UCSD-AML1 (cell line): ENCODE results near the gene MEIOB.
"Not testable (repeated sequence)": the region's sequence is repeated elsewhere in the genome, so short reads cannot be mapped to it uniquely, and the experiment has no call there.

Experiments
- DNase-seq: peaks from one replicate; lab custom pipeline; 2025; ENCODE audit not compliant: unreplicated experiment; lab: John Stamatoyannopoulos, UW

The MEIOB gene, protein sequence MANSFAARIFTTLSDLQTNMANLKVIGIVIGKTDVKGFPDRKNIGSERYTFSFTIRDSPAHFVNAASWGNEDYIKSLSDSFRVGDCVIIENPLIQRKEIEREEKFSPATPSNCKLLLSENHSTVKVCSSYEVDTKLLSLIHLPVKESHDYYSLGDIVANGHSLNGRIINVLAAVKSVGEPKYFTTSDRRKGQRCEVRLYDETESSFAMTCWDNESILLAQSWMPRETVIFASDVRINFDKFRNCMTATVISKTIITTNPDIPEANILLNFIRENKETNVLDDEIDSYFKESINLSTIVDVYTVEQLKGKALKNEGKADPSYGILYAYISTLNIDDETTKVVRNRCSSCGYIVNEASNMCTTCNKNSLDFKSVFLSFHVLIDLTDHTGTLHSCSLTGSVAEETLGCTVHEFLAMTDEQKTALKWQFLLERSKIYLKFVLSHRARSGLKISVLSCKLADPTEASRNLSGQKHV

DNA sequence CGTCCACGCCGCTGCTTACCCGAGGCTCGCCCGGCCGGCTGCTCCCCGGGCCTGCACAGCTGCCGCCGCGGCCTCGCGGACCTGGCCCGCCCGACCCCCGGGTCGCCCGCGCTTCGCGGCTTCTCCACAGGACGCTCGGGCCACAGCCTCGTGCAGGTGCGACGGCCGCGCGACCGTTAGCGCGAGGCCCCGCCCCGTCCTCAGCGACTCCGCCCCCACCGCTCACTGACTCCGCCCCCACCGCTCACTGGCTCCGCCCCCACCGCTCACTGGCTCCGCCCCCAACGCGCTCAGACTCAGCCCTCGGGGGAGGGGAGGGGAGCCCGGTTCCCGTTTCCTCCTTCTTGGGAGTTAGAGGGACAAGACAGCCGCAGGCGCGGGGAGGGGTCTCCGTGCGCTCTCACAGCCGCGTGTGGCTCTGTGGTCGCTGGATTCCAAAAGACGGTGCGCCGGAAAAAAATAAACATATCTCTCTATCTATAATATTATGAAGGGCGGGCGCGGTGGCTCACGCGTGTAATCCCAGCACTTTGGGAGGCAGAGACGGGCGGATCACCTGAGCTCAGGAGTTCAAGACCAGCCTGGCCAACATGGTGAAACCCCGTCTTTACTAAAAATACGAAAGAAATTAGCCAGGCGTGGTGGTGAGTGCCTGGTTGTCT lies at the start of gene MEIOB:
MEIOB (minus strand) TSS at position 191 of the 662 bp plus-strand sequence. CDS start 3,989 bp downstream, outside the sequence.
- DNase-seq: no peak

DNA sequence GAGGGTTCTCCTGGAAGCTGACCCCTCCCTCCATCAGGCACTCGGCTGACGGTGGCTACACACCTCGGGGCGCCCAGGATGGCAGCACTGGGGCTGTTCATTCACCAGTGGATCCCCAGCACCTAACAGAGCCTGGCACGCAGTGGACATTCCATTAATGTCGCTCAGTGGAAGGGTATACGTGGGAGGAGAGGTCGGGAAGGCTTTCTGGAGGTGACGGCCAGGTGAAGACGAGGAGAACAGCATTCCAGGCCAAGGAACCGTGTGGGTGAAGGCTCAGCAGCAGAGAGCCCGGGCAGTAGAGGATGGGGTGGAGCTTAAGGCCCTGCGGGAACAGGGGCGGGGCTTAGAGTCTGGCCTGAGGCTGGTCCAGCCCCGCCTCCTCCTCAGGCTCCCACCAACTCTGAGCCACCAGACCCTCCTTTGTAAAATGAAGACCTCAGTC lies 48.8 kb upstream of the MEIOB start:
- DNase-seq: peak; percentile 28

DNA sequence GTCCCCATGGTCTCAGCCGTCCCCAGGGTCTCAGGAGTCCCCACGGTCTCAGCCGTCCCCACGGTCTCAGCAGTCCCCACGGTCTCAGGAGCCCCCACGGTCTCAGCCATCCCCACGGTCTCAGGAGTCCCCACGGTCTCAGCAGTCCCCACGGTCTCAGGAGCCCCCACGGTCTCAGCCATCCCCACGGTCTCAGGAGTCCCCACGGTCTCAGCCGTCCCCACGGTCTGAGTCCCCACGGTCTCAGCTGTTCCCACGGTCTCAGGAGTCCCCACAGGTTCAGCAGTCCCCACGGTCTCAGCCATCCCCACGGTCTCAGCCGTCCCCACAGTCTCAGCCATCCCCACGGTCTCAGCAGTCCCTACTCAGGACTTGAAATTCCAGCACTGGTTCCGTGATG lies 48.2 kb upstream of the MEIOB start:
- not testable (repeated sequence) for DNase-seq

DNA sequence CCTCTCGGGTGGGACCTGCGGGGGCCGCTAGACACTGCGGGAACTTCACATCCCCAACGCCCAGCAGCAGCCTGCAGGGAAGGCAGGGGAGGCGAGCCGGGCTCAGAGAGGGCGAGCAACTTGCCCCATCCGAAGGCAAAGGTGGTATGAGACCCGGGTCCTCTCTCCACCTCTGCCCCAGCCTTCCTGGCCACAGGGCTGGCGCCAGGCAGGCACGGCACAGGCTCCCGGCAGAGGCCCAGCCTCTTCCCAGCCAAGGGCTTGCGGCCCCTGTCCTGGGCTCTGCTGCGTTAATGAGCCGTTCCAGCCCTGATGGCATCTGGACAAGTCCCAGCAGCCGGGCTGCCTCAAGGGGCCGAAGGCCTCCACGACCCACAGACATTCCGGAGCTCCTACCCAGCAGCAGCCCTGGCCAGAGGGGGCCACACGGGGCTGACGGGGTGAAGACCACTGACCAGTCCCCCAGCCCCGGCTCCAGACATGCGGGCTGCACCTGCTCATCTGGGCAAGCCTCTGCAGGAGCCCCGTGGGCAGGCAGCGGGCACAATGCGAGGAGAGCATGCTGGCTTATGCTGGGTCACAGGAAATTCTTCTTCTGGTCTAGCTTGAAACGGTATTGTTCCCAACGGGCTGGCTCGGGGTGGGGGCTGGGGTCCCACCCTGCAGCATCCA lies 47.5 kb upstream of the MEIOB start:
- no peak for DNase-seq

DNA sequence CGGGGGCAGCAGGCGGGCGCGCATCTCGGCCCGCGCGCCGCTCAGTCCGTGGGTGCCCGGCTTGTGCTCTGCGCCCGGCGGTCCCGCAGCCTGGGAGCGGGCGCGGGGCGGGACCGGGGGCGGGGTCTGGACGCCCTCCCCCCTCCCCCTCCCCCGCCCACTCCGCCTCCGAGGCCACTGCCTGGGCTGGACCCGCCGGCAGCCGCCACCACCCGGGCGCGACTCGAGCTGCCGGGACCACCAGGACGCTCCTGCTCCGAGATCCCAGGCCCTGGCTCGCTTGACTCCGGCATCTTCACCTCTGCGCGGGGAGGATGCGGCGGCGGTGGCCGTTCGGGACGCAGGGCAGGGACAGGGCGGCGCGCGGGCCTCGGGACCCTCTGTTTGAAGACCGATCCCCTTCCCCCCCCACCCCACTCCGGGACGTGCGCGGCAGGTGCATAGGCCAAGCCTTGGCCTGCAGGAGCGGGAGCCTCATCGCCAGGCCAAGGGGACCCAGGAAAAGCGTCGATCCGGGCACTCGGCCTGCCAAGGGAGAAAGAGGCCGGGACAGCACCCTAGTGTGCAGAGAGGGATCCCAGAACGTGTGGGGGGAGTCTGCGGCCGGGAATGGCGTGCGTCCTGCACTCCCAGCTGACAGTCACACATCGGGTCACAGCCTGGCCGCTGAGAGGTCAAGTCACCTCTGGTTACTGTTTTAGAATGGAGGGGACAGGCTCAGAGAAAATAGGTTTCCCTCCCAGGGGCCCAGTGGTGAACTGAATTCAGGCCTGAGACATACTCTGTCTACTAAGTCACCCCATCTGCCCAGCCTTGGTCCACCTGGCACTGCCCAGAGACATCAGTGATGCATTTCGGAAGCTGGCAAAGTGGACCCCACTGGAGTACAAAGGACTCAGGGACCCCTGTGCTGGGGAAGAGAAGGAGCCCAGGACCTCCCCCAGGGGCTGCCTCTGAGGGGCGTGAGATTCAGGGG lies 46.7 kb upstream of the MEIOB start, which contains the start of gene HS3ST6:
HS3ST6 (minus strand) TSS at position 65 of the 976 bp plus-strand sequence. CDS start 92 bp downstream, outside the sequence.
- no peak for DNase-seq

DNA sequence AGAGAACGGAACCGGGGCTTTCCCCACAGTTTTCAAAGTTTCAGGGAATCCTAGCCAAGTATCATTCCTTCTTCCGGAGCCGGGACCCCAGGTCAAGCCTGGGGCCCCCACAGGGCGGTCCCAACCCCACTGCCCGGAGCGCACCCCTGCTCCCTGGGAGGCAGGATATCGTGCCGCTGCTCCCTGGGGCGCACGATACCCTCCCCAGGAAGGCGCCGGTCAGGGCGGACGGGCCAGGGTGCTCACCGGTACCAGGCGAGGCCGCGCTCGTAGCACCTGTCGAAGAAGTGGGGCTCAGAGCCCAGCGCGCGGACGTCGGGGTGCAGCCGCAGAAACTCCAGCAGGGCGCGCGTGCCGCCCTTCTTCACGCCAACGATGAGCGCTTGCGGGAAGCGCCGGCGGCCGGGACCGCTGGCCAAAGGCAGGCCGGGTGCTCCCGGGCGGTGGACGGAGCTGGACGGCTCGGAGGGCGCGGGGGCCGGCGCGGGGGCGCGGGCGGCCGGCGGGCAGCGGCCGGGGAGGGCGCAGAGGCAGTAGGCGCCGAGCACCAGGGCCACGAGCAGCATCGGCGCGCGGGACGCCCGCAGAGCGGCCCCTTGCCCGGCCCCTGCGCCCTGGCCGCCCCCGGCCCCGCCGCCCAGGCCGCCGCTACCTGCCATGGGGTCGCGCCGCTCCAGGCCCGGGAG lies 45.8 kb upstream of the MEIOB start:
- no peak for DNase-seq

DNA sequence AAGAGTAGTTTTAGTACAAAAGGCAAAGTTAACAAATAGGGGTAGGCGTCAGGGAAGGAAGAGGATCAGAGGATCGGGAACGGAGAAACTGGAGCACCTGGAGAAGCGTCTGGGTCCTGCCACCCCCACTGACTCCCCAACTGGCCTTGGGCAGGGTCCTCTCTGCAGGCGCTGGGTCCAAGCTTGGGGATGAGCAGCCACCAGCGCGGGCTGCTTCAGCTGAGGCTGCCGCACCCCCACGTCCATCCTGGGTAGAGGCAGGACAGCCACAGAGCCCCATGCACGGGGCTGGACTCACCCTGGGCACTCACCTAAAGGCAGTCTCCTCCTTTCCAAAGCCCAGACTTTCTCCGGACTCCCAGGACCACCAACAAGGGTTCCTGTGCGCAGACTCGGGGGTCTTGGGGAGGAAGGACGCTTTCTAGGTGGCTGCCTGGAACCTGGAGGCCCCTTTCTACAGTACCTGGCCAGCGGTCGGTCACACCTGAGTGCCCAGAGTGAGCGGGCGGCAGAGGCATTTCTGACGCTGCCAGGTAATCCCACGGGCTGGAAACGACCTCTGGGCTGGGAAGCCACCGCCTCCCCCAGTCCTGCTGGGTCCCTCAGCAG lies 45.2 kb upstream of the MEIOB start:
- DNase-seq: no peak

DNA sequence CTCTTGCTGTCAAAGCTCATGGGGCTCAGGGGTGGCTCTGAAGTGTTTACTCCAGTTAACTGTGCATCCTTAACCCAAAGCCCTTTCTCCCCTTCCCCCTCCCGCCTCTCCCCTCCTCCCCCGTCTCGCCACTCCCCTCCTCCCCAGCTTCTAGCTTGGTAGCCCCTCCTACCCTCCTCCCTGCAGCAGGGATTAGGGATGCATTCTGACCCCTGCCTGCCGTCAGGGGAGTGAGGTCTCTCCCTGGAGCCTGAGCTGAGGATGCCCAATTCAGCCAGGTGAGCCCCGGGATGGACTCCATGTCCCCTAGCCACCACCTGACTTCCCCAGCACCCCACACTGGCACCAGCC lies 44.7 kb upstream of the MEIOB start:
- DNase-seq: no peak

DNA sequence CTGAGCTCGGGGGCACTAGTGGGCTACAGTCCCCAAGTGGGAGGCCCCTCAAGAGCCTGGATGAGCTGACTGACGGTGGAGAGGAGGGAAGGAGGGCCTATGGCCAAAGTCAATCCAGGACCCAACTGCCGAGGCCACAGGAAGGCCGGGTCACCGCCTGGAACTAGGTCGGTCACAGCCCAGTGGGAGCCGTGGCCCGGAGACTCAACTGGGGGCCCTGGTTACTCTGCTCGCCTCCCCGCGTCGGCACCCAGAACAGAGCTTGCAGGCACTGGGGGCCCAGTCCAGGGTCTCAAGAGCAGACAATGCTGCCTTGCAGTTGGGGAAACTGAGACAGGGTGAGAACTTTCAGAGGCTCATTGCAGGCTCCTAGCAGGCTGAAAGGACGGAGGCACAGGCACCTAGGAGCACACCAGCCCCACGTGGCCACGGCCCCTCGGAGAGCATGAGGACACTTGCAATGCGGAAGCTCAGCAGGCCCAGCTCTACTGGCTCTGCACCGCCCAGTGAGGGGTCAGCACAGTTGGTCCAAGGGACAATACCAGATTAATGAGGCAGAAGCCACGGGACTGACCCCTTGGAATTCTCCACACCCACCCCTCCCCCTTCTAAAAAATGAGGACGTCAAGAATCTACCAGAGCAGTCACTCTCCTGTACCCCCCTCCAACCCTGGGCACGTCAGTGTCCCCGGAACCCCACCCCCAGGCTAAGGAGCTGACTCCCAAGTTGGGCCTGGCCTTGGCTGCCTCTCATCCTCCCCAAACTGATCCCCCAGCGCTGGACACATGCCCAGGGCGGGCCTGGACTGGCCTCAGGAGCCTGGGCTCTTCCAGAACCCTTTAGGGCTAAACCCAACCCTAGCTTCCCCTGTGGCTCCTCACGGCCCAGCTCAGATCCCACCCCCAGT lies 44.0 kb upstream of the MEIOB start:
- DNase-seq: no peak

DNA sequence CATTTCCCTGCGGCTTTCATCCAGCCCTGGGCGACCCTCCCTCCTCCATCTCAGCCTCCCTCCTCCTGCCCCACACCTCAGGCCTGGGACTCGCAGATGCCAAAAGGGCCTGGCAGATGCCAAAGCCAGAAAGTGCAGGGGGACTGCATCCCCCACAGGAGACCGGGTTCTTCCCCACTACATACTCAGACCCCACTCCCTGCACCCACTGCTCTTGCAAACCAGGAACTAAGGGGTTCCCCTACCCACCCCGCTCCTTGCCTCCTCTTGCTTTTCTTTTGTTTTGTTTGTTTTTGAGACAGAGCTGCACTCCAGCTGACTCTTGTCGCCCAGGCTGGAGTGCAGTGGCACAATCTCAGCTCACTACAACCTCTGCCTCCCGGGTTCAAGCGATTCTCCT lies 43.0 kb upstream of the MEIOB start:
- no peak for DNase-seq

DNA sequence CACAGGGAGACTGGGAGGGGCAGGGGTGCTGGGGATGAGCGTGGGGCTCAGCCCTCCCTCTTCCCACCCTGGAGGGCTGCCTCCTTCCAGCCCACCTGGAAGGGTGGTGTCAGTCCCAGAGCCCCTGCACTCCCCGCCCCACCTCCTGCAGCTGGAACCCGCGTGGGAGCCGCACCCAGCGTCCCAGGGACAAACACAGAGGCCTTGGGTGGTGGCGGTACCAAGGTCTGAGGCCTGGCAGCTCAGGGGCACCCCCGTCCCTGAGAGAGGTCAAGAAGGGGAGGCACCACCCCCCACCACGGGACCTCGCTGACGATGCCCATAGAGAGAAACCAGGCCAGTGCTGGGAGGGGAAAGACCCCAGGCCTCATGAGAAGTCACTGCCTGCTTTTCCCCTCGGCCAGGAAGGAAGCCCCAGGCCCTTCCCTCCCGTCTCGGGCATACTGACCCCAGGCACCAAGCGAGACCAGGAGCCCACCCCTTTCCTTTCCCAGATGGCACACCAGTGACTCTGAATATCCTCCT lies 42.2 kb upstream of the MEIOB start:
- DNase-seq: no peak

DNA sequence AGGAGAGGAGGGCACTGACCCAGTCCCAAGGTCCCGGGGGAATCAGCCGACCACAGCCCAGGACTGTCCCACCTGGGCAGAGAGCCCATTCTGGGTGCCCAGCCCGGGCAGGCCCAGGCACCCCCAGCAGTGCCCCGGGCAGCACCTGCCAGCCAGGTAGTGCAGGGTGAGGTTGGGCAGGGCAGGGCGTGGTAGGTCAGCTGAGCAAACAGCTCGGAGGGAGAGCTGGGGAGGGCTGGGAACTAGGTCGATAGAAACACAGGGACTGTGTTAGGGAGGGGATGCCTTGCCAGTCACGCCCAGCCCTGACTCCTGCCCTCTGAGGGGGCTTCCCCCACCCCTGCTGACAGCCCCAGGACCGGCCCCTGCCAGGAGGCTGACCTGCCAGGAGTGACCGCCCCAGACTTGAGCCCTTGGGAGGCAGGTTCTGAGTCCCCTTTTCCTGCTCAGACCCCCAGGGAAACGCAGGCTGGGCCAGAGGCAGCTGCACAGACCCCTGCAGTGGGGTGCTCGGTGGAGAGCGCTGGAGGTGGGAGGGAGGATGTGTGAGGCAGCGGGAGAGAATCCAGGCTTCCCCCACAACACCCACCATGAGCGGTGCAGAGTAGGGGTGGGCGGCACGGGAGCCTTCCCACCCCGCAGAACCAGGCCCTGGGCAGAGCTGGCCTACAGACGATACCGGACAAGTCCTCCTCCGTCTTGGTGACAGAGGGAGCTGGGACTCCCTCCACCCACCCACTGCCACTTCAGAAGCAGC lies 41.5 kb upstream of the MEIOB start:
- DNase-seq: no peak

DNA sequence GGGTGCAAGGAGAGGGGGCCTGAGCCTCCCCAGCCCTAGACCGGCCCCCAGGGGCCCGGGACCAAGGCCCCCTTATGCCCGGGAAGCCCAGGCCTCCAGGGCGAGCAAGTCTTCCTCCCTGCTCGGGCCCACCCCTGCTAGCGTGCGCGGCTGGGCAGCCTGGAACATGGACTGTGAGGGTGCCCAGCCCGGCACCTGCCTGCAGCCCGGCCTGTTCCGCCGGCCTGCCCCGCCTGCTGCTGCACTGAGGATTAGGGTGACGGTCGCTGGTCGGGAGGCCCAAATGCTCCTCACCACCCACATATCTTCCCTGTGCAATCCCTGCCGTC lies 40.2 kb upstream of the MEIOB start:
- no peak for DNase-seq

DNA sequence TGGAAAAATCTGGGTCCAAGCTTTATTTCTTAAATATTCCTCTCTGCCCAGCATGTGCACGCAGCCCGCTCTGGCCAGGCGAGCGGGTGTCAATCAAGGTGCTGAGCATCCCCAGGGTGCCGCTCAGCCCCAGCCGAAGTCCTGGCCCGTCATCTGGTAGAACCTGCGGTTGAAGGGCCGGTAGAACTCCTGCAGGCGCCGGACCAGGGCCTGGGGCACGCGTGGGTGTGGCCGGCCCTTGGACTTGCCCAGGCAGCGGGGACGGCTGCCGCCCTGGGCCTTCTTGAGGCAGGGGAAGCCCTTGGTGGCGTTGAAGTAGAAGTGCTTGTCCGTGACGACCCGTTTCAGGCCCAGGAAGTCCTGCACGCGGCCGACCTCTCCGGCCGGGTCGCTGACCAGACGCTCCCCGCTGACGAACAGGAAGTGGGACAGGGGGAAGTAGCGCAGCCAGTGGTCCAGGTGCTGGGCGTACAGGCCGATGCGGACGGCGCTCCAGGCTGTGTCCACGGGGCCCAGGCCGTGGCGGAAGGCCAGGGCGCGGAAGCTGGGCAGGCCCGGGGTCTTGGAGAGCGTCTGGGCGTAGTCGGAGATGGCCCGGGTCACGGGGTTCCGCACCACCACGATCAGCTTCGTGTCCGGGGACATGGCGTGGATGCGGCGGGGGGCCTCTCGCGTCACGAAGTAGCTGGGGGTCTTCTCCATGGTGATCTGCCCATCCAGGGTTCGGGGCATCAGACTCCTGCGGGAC lies 39.7 kb upstream of the MEIOB start:
- no peak for DNase-seq

DNA sequence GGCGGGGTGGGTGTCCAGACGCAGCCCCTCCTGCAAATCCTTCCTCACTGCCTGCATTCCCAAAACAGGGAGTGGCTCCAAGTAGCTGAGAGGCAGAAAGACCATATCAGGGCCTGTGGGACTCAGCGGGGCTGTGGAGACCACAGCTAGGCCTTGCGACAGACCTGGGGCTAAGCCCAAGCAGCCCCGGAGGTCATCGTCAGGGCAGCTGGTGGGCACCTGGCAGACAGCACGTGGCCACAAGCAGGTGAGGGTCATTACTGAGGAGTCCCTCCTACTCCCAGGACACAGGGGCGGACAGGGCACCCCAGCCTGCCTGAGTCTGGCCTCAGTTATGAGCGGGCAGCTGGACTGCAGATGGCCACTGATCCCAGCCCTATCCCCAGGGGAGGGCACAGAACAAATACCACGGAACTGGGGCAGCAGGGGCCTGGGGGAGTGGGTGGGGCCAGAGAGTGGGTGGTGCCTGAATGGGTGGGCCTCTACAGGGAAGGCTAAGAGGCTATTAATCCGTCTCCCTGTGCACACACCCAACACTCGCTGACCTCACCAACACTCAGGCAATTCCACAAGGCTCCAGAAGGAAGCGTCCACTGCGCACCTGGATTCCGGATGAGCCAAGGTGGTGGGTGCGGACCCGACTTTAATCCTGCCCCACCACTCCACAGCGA lies 37.7 kb upstream of the MEIOB start:
- no peak for DNase-seq

DNA sequence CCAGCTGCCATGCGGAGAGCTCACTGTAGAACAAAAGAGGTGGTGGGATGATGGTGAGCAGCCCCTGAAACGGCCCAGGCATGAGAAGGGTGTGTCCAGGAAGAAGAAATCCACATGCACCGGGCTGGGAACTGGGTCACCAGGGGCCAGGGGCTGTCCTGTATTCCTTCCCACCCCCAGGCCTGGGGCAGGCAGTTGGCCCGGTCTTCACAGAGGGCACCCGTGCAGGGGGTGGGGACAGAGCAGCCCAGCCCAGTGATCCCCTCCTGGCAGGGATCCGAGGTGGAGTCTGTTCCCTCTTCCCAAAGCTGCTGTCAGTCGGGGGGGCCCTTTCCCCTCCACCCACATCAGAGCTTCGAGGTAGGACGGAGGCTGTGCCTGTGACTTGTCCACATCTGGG lies 37.0 kb upstream of the MEIOB start:
- DNase-seq: no peak
